DOHH2 (cell line): ENCODE results near the gene DUSP10.

Experiments
- H3F3A ChIP-seq: fragments of 200-600 bp; sonication (generic), shearing (Covaris generic); 2 replicates; pipeline ENCODE4 v1.6.0; 2016; ENCODE audit warnings: antibody characterized with exemption, mild to moderate bottlenecking; ENCODE audit not compliant: control insufficient read depth, insufficient read depth
- H3K27ac ChIP-seq: fragments of 200-600 bp; sonication (generic); 2 replicates; pipeline ENCODE4 v1.5.1; 2014; ENCODE audit warnings: low read depth, mild to moderate bottlenecking, low read length, moderate library complexity
- H3K27me3 ChIP-seq: fragments of 200-600 bp; sonication (generic); 2 replicates; pipeline ENCODE4 v1.6.1; 2014; ENCODE audit warnings: mild to moderate bottlenecking, low read length, mixed read lengths; ENCODE audit not compliant: control insufficient read depth
- H3K36me3 ChIP-seq: fragments of 200-600 bp; sonication (generic); 2 replicates; pipeline ENCODE4 v1.6.1; 2014; ENCODE audit warnings: mild to moderate bottlenecking, low read length, moderate library complexity, mixed read lengths; ENCODE audit not compliant: control insufficient read depth
- H3K4me1 ChIP-seq: fragments of 200-600 bp; sonication (generic); 2 replicates; pipeline ENCODE4 v1.6.1; 2014; ENCODE audit warnings: mild to moderate bottlenecking, low read length, mixed read lengths; ENCODE audit not compliant: control insufficient read depth
- H3K4me2 ChIP-seq: fragments of 200-600 bp; sonication (generic); 2 replicates; pipeline ENCODE4 v1.6.0; 2014; ENCODE audit warnings: mild to moderate bottlenecking, low read length, moderate library complexity
- H3K4me3 ChIP-seq: fragments of 200-600 bp; sonication (generic); 2 replicates; pipeline ENCODE4 v1.5.1; 2014; ENCODE audit warnings: mild to moderate bottlenecking, low read length, mixed read lengths
- H3K79me2 ChIP-seq: fragments of 200-600 bp; sonication (generic); 2 replicates; pipeline ENCODE4 v1.6.1; 2014; ENCODE audit warnings: mild to moderate bottlenecking, low read length, mixed read lengths; ENCODE audit not compliant: control insufficient read depth
- H3K9me2 ChIP-seq: fragments of 200-600 bp; sonication (generic); replicated peaks from 2 replicates; pipeline ENCODE4 v1.6.1; 2014; ENCODE audit warnings: mild to moderate bottlenecking, low read length, mixed read lengths; ENCODE audit not compliant: control insufficient read depth
- H3K9me3 ChIP-seq: fragments of 200-600 bp; sonication (generic); 2 replicates; pipeline ENCODE4 v1.6.1; 2014; ENCODE audit warnings: antibody characterized with exemption, low read length, mixed read lengths; ENCODE audit not compliant: control insufficient read depth, insufficient read depth
- H4K20me1 ChIP-seq: fragments of 200-600 bp; sonication (generic); 2 replicates; pipeline ENCODE4 v1.6.0; 2014; ENCODE audit warnings: low read depth, mild to moderate bottlenecking, antibody characterized with exemption, low read length, moderate library complexity; ENCODE audit not compliant: control insufficient read depth, insufficient read depth
- EZH2phosphoT487 ChIP-seq: fragments of 200-600 bp; sonication (generic); IDR thresholded peaks from 2 replicates; pipeline ENCODE4 v1.6.1; 2017; ENCODE audit warnings: borderline replicate concordance, mild to moderate bottlenecking, antibody characterized with exemption, low read length, moderate library complexity, mixed read lengths
- TF ChIP-seq, protein P1 (sequence below): fragments of 200-600 bp; sonication (generic); IDR thresholded peaks from one replicate; pipeline ENCODE4 v1.5.1; 2014; ENCODE audit warnings: antibody characterized with exemption, mild to moderate bottlenecking, low read depth, low read length; ENCODE audit not compliant: poor library complexity, severe bottlenecking

DUSP10 gene

DNA sequence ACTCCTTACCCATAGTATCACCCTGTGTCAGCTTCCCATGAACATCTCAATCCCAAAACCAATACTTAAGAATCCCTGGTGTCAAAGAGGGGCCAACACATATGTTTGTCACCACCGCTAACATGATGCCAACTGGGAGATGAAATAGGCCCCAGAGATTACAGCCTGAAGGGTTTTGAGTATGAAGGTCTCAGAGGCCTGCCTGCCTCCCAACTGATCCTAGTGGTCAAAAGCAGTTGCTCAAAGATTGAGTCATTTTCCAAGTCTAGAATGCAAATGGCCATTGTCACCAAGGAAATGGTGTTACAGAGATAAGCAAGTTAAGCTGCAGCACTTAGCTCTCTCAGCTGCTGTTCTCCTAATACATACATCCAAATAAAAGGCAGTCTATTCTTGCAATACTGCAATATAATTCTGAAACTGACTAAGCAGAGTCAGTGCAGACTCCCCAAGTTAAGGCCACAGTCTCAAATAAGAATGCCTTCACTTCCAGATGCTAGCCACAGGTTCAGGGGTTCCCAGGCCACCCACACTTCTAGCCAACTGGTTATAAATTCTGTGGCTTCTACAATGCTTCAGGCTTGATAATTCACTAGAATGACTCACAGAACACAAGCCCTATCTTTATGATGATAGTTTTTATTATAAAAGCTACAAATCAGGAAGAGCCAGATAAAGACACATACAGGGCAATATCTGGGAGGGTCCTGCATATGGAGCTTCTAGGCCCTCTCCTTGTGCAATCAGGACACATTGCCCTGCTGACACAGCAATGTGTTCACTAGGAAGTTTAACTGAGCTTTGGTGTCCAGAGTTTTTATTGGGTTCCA, 18.7 kb downstream of the DUSP10 start:
- Histone ChIP-seq H3K4me1 (peaks cover 18% of the 10 kb centered on the region), H3K36me3 (no peaks in the 10 kb centered on the region; the same call in 1 of the 2 replicates), H3K27me3 (no peaks in the 10 kb centered on the region), H3K9me2 (no peaks in the 10 kb centered on the region), H3K4me3 (no peak overlapping the region), H4K20me1 (no peaks in the 10 kb centered on the region), H3K79me2 (no peaks in the 10 kb centered on the region), H3K9me3 (no peaks in the 10 kb centered on the region), H3F3A (no peaks in the 10 kb centered on the region), H3K4me2 (no peak overlapping the region), H3K27ac (no peak overlapping the region)
- TF ChIP-seq EZH2phosphoT487: no peak
- TF ChIP-seq, protein P1, sequence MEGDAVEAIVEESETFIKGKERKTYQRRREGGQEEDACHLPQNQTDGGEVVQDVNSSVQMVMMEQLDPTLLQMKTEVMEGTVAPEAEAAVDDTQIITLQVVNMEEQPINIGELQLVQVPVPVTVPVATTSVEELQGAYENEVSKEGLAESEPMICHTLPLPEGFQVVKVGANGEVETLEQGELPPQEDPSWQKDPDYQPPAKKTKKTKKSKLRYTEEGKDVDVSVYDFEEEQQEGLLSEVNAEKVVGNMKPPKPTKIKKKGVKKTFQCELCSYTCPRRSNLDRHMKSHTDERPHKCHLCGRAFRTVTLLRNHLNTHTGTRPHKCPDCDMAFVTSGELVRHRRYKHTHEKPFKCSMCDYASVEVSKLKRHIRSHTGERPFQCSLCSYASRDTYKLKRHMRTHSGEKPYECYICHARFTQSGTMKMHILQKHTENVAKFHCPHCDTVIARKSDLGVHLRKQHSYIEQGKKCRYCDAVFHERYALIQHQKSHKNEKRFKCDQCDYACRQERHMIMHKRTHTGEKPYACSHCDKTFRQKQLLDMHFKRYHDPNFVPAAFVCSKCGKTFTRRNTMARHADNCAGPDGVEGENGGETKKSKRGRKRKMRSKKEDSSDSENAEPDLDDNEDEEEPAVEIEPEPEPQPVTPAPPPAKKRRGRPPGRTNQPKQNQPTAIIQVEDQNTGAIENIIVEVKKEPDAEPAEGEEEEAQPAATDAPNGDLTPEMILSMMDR: no peak

DNA sequence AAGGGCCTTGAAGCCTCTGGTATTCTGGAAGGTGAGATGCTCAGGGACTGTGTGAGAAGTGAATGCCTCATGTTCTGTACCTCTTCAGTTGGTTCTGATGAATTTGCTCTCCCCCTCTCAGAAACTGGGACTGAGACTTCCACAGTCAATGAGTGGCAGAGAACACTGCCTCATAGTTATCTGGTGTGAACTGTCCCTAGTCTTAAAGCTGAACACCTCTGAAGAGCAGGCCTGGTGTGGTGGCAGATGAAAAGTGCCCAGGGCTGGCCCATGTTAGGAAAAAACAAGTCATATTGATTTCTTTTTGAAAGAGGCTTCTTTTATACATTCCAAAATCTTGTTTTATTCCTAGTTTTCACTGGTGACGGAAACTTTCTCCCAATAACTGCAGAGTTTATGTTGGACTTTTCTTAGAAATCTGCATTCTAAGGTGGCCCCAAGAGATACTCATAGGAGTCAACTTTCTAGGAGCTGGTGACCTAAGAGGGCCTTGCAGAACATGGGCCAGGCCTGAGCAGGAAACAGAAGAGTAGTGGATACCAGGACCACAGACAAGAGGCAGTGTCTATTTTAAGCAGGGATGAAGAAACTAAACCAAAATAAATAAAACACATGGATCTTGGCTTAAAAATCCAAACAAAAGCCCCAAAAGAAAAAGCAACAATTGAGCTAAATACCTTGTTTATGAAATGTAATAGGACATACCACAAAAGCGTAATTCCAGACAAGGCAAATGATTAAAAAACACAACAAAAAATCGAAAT, 19.5 kb downstream of the DUSP10 start:
- TF ChIP-seq, protein P1: no peak
- TF ChIP-seq EZH2phosphoT487: no peak
- H3K27ac ChIP-seq: no peak overlapping the region
- no peaks in the 10 kb centered on the region; the same call in 1 of the 2 replicates for H3K36me3 ChIP-seq
- H3K9me3 ChIP-seq: no peaks in the 10 kb centered on the region
- H3K9me2 ChIP-seq: no peaks in the 10 kb centered on the region
- H3K79me2 ChIP-seq: no peaks in the 10 kb centered on the region
- no peak overlapping the region for H3K4me2 ChIP-seq
- peaks cover 11% of the 10 kb centered on the region for H3K4me1 ChIP-seq
- no peak overlapping the region for H3K4me3 ChIP-seq
- H3K27me3 ChIP-seq: no peaks in the 10 kb centered on the region
- no peaks in the 10 kb centered on the region for H3F3A ChIP-seq
- H4K20me1 ChIP-seq: no peaks in the 10 kb centered on the region

DNA sequence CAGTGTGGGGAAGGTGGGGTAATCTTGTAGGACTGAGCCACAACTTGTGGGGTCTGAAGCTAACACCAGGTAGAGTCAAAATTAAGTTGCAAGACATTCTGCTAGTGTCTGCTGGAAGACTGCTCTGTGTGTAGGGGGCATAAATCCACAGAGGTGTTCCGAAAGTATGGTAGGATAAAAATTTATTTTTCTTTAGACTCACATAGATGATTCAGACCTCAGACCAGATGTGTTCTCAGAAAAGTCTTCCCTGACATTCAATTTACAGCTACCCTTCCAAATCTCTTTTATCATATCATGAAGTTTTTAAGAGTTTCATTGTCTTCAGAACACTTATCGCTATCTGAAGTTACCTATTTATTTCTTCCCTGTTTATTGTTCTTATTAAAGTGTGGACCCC, 21.3 kb downstream of the DUSP10 start:
- Histone ChIP-seq H3K9me2 (no peaks in the 10 kb centered on the region), H3K4me3 (no peak overlapping the region), H3K79me2 (no peaks in the 10 kb centered on the region), H3K36me3 (no peaks in the 10 kb centered on the region; the same call in 1 of the 2 replicates), H3F3A (no peaks in the 10 kb centered on the region), H3K27me3 (no peaks in the 10 kb centered on the region), H3K4me2 (no peak overlapping the region), H3K27ac (no peak overlapping the region), H3K4me1 (no peaks in the 10 kb centered on the region), H3K9me3 (no peaks in the 10 kb centered on the region), H4K20me1 (no peaks in the 10 kb centered on the region)
- no peak for TF ChIP-seq EZH2phosphoT487
- TF ChIP-seq, protein P1: no peak
